Activated naive CD4-positive, alpha-beta T cell treated with anti-CD3 and anti-CD28 coated beads, Interleukin-2, amount 50 U/mL, for 16 hours (primary cell): ENCODE results near the gene RFX8.
"Not testable (repeated sequence)": the region's sequence is repeated elsewhere in the genome, so short reads cannot be mapped to it uniquely, and the experiment has no call there.

Experiments
- DNase-seq: peaks from one replicate; pipeline ENCODE4 v3.0.0-alpha.2; 2020

Gene RFX8

DNA sequence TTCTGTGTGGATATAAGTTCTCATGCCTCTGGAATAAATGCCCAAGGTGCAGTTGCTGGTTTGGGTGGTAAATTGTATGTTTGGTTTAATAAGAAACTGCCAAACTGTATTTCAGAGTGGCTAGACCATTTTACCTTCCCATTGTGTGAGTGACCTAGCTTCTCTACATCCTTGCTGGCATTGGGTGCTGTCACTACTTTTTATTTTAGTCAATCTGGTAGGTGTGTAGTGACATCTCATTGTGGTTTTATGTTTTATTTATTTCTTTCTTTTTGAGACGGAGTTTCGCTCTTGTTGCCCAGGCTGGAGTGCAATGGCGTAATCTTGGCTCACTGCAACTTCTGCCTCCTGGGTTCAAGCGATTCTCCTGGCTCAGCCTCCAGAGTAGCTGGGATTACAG is 36.4 kb downstream of the RFX8 start:
- not testable (repeated sequence) for DNase-seq

DNA sequence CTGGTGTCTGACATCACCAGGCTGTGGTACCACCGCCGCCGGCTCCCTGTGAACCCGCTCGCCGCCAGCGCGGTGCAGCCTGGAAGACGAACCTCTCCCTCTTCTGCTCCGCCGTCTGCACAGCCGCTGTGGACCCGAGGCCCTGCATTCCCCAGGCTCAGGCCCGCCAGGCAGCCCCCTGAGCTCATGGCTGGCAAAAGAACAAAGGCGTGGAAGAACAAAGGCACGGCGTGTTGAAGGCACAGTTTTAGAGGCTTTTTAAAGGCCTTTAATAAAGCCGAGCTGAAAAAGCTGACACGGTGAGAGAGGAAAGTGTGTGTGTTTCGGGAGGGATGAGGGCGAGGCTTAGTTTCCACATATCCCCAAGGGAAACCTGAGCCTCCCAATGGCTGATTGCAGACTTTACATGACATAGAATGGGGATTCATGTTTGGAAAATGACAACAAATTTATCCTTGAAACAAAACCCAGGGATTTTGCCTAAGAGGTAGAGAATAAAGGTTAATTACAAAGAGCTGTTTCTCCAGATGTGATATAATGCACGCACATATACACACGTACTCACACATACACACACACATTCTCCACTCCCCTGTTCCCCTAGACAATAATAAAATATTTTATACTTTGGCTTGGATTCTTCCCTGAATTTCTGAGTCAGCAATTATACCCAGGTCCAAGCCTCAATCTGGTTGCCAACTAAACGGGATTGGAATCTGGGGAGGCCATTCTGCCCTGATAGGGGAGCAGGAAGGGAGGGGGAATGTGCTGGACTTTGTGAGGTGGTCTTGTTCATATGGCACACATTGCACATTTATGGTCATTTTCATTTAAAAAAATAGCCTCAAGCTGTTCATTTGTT is 39.7 kb downstream of the RFX8 start:
- DNase-seq, result no peak

DNA sequence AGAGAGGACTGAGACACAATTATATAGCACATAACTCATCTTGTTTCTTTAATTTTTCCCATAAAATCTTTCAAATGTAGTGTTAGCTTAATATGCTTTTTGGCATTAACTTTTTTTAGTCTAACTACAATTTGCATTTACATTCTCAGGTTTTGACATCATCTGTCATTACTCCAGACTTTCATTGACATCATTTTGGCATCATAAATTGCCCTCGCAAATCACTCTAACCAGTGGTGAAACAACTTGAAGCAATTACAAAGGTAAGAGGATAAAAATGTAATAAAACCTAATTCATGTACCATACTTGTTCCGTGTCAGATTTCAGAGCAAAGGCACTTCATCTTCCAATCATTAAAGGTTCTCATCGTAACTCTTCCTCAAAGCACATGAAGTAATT is 41.4 kb downstream of the RFX8 start:
- DNase-seq, result no peak

DNA sequence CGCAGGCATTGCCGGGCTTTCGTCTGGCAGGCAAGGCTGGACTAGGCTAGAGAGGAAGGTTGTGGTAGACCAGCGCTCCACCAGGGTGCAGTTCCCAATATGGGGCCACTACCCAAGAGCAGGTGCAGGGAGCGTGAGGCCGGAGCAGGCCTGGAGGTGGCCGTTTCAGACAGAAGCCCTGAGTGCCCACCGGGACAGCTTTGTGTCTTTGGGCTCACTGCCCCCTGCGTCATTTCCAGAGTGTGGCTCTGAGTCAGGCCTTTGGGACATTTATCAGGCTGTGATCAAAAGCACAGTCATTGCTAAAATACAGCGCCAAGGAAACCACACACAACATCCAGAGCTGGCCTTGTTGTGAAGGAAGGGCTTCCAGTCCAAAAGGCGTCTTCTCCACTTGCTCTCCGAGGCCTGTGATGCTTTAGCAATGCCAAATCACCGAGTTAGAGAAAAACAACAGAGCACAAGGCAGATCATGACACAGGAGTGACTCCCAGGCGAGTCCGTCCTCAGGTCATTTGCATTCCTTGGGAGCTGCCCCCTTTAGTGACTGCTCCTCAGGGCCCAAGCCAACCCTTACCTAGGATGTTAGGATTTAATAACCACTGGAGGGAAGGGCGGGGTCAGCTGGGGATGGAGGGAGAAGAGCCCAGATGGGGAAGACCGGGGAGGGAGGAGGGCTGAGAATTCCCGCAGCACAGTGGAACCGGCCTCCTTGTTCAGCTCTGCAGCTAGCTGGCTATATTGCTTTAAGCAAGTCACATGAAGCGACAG is 42.3 kb downstream of the RFX8 start:
- no peak for DNase-seq

DNA sequence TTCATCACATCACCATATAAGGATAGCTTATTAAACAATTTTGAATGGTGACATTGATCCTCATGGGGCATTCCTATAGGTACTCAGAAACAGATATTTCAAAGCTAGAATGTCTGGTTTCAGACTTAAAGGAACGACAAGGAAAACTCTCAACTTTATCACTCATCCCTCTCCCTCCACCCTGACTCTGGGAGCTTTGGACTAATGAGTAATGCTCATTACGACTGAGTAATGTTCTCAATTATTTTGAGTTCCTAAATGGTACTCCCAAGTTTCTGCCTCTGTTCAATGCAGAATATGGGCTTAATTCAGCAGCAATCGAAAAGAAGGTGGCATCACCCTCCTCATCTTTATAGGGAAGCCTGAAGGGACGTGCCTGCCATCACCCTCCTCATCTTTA is 43.4 kb downstream of the RFX8 start:
- no peak for DNase-seq

DNA sequence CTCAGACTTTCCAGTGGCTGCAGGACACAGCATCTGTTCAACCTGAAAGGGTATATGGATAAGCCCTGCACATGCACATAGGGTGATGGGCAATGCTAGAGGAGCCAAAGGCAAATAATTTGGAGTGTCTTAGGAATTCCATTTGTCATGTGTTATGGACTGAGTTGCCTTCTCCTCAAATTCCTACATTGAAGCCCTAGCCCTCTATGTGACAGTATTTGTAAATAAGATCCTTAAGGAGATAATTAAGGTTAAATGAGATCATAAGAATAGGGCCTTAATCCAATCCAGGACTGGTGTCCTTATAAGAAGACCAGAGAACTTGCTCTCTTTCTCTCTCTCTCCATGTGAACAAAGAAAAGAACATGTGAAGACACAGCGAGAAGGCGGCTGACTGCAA is 44.8 kb downstream of the RFX8 start:
- DNase-seq, result no peak

DNA sequence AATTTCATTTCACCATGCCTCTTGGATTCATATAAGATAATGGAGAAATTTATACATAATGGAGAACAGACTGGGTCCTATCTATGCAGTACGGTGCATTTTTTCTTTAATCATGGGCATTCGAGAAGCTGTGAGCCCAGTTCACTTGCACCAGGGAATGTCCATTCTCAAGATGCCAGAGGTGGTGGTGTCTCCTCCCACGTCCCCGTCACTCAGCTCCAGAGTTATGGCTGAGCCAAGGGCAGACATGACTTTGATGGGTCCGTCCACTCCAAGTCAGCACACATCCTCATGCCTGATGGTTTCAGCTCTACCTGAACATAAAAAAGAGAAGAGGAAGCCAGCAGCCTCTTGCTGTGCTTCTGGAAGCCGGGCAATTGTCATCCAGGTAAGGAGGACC is 45.5 kb downstream of the RFX8 start:
- DNase-seq, result no peak

DNA sequence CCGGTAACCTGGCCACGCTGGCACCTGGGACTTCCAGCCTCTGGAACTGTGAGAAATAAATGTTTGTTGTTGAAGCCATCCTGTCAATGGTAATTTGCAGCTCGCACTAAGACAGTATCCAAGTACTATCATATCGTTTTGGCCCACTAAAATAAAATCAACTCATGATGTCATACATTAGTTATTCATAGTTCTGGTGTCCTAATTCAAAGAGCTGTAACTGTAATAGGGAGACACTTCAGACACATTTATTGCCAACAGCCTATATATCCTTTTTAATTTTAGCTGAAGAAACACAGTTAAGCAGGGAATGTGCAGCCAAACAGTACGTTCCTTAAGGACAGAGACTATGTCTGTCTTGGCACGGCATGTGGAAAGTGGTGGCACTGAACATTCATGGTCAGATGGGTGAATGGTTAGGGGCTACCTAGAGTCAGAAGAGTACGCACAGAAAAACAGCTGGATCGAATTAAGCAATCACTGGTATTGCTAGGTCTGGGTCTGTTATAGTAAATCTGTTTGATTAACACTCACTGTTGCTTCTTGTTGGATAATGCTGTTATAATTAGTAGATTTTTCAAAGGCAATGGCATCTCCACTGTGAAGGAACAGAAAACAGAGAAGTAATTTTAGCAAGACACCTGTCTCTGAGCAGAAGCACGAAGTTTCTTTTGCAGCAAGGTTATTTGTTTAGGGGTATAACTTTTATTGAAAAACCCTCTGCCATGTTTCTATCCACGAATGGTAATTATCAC is 46.3 kb downstream of the RFX8 start:
- no peak for DNase-seq

DNA sequence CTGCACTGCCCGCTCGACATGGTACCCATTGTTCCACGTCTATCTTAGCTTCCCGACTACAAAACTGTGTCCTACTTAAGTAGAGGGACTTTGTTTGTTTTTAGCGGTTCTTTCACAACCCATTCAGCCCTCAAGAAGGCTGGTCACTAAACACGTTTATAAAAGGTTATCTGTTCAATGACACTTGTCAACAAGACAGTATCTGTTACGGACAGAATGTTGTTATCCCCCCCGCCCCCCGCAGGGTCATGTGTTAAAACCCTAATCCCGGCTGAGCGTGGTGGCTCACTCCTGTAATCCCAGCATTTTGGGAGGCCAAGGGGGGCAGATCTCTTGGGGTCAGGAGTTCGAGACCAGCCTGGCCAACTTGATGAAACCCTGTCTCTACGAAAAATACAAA is 47.2 kb downstream of the RFX8 start:
- no peak for DNase-seq

DNA sequence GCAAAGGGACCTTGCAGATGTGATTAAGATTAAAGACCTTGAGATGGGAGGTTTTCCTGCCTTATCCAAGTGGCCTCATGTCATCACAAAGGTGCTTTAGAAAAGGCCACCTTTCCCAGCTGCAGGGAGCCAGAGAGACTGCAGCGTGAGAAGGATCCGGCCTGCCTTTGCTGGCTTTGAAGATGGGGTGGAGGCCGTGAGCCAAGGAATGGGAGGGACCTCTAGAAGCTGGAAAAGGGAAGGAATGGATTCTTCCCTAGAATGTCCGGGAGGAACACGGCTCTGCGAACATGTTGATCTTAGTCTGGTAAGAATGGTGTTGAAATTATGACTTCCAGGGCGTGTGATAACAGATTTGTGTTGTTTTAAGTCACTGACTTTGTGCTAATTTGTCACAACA is 47.7 kb downstream of the RFX8 start:
- DNase-seq, result no peak

DNA sequence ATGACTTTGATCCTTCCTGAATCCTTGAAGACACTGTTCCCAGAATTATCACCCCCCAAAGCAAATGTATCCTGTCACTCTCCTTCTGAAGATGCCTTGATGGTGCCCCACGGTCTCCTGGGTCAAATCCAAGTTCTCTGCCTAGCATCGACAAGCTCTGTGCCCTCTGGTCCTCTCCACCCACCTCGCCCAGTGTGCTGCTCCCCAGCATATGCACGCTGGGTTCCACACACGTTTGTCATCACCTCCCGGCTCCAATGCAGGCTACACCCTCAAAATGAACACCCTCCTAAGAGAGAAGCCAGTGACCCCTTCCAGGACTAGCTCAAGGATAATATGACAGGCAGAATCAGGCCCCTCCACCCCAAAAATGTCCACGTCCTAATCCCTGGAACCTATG is 48.1 kb downstream of the RFX8 start:
- no peak for DNase-seq

DNA sequence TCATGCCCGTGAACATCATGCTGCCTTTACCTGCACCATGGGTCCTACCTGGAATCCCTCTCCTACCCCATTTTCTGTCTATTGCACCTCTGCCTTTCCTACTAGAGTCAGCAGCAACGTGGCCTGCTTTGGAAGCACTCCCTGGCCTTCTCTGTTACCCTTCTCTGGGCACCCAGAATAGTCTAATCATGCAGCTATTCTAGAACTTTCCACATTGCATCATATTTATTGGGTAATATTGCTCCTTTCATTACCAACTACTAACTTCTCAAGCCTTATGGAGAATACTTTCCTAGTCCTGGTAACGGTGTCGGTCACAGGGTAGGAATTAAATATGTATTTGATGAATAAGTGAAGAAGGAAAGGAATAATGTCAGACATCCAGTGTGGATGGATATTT is 54.3 kb downstream of the RFX8 start:
- DNase-seq, result no peak

DNA sequence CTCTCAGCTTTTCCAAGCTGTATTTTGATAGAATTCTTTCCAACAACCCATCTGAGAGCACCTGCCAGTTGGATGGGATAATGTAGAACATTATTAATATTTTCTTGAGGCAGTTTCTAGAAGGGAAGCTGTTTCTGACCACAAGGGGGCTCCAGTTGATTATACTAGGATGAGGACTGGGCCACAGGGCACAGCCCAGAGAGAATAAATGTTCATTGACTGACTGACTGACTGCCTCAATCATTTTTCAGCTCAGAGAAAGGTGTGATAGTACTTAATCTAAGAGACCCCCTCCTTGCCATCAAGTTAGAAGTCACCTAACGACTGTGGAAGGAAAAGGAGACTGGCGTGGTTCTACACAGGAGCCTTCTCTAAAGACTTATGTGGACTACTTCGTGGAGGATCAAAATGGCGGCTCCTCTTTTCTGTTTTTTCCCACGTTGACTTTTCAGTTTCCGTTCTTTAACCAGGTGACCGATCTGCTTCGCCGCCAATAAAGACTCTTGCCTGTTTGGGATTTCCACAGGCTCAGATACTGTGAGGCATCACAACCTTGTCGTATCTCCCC is 55.7 kb downstream of the RFX8 start:
- DNase-seq, result peak; percentile 59

DNA sequence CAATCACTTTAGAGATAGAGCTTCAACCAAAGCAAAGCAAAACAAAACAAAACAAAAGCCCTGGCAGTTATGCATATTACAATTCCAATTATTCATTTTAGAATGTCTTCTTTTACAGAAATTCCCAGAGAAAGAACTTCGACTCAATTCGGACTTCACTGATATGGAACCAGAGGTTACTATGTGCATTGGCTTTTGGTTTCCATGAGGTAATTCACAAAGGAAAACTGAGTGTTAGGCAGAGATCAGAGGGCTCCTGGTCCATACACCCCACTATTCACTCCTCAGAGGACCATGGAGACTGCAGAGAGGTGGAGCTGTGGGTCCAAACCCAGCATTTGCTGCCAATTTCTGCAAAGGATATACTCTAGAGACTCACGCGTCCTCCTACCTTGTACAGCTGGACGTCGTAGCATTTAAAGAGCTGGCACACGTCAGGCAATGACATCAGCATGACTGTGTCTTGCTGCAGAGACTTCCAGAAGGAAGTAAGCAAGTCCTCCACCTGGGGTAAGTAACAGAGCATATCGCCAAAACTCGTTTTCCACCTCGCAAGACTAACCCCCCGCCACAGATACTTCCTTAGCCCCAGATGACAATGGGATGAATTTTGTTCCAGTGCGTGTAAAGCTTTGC is 56.3 kb downstream of the RFX8 start:
- DNase-seq, result no peak

DNA sequence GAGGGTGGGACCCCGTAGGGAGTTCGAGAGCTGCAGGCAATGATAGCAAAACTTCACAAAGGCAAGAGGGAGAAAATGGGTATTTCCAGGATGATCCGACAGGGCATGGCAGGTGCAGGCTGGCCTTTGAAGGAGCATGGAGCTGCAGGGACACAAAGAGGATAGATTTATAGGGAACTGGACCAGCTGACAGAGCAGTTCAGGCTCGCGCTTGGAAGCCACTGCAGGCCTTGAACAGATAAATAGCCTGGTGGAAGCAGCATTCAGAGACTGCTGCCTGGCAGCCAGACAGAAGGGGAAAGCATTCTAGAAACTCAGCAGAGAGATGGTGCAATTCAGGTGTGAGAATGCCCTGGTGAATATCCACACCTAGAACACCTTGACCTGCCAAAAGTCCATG is 58.3 kb downstream of the RFX8 start:
- no peak for DNase-seq

DNA sequence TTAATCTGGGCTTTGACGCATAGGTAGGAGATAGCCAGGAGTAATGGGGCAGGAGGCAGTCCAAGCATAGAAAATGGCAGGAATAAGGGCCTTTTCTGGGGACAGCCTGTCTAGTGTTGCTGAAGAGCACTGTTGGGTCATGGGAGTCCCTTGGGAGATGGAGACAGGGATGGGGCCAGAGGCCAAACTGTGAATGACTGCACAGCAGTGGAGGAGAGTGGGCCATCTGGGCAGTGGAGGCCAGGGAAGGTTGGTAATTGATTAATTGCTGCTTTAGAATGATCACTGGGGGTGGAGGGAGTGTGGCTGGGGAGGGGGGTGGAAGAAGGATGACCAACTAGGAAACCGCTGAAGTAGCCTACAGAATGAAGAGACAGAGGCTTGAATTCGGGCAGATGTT is 59.0 kb downstream of the RFX8 start:
- DNase-seq, result no peak

DNA sequence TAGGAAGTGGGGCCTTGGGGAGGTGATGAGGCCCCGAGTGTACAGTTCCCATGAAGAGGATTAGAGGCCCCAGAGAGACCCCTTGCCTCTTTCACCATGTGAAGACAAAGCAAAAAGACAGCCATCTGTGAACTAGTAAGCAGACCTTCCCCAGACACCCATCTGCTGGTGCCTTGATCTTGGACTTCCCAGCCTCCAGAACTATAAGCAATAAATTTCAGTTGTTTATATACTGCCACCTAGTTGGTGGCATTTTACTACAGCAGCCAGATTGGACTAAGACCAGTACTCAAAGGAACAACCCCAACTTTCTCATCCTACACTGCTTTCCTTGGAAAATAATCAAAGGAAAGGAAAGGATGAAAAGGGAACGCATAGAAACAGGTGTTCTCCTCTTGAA is 59.7 kb downstream of the RFX8 start:
- DNase-seq, result no peak

DNA sequence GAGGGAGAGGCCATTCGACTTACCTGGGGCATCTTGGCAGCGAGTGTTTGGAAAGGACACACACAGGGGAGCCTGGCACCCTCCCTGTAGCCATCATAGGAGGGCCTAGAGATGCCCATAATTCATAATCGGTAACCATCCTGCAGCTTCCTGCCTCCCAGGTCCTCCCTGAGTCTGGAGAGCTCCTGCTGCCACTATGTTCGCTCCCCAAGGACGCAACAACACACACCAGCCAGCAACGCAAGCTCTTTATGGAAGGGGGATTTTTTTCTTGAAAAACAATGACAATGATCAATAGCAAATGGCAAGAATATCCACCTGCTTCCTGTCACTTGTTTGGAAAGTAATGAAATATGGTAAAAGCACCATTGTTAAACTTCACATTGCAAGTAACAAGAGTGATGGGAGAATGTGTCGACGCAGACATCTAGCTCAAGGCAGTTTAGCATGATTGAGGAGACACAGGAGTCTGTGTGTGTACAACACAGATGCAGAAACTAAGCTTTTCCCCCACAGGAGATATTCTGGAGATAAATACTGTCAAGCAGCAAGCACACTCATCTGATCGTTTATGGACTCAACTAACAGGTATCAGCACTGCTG is 62.7 kb downstream of the RFX8 start:
- no peak for DNase-seq

DNA sequence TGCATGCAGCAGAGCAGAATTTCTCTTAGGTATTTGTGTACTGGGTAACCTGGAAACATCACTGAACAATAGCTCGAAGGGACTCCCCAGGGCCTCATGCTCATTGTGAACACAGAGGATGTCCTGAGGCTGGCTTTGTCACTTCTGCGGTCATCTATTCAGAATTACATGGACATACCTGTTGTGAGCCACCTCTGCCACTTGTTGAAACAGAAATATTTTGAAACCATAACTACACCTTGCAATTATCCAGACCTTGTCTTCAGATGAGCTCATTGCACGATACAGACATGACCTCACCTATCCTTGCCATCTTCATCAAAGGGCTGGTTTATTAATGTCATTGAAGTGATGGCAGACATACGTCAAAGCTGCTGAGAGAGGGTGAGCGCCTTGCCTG is 64.2 kb downstream of the RFX8 start:
- DNase-seq, result no peak

DNA sequence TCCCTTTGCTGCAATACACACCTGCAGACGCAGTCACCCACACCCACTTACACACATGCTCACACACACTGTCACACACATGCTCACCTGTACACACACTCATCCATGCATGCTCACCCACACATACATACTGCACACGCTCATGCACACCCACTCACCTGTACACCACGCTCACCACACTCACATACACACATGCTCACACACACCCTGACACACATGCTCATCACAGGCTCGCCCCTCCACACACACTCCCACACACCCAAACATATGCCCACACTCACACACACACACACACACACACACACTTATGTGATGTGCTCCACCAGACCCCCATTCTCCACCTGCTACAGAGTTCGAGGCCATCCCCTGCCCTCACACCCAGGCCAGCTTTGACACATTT is 64.8 kb downstream of the RFX8 start:
- DNase-seq, result no peak

DNA sequence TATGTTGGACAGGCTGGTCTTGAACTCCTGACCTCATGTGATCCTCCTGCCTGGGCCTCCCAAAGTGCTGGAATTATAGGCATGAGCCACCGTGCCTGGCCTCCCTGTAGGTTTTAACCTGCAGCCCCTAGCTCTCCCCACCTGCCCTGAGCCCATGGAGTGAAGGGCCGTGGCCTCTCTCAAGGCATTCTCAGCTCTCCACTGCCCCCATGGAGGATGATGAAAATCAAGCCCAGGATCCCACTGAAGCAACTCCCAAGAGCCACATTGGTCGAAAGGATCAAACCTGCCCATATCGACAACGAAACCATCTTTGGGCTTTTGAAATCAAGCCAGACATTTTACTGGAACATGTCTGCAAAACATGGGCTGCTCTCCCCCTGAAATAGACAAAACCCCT is 65.2 kb downstream of the RFX8 start:
- no peak for DNase-seq

DNA sequence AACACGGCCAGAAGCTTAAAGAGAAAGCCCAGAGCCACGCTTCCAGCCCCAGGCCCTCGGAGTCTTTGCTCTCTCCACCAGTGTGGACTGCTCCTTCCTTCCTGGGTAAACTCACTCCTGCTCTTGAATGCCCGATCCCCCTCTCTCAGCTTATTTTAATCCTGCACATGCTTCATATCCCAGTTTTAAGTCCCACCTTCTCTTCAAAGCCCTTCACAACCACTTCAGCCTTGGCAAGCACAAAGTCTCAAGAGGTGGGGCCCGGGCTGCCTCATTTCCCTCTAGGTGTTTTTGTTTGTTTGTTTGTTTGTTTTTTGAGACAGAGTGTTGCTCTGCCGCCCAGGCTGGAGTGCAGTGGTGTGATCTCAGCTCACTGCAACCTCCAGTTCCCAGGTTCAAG is 66.0 kb downstream of the RFX8 start:
- DNase-seq, result no peak
